Smooth muscle cell (in vitro differentiated cells): ENCODE data around the gene HPS4. TPM values are rescaled to one million over a fixed set of nuclear protein-coding genes. Genes with fewer than 3 reads are reported as not detected.

ENCODE experiments used
- DNase-seq: peaks from one replicate; lab custom pipeline; 2025; ENCODE audit not compliant: unreplicated experiment; lab: John Stamatoyannopoulos, UW
- H2AFZ ChIP-seq: fragments of 200-600 bp; sonication (generic); 2 replicates; pipeline ENCODE4 v1.6.0; 2016; ENCODE audit warnings: antibody characterized with exemption, low read depth, mild to moderate bottlenecking
- H3F3A ChIP-seq: fragments of 200-600 bp; sonication (generic); 2 replicates; pipeline ENCODE4 v1.6.0; 2017; ENCODE audit warnings: antibody characterized with exemption, low read depth
- H3K27ac ChIP-seq: fragments of 200-600 bp; sonication (generic); 2 replicates; pipeline ENCODE4 v1.5.1; 2016; ENCODE audit warnings: low read depth, mild to moderate bottlenecking
- H3K27me3 ChIP-seq: fragments of 200-600 bp; sonication (generic); 2 replicates; pipeline ENCODE4 v1.6.1; 2016; ENCODE audit warnings: low read depth, mild to moderate bottlenecking
- H3K36me3 ChIP-seq: fragments of 200-600 bp; sonication (generic); 2 replicates; pipeline ENCODE4 v1.5.1; 2016; ENCODE audit warnings: low read depth
- H3K4me1 ChIP-seq: fragments of 200-600 bp; sonication (generic); 2 replicates; pipeline ENCODE4 v1.5.1; 2016; ENCODE audit warnings: low read depth
- H3K4me2 ChIP-seq: fragments of 200-600 bp; sonication (generic); 2 replicates; pipeline ENCODE4 v1.6.0; 2016; ENCODE audit warnings: mild to moderate bottlenecking
- H3K4me3 ChIP-seq: fragments of 200-600 bp; sonication (generic); 2 replicates; pipeline ENCODE4 v1.5.1; 2016; ENCODE audit warnings: mild to moderate bottlenecking
- H3K79me2 ChIP-seq: fragments of 200-600 bp; sonication (generic); 2 replicates; pipeline ENCODE4 v1.6.0; 2016; ENCODE audit warnings: low read depth, mild to moderate bottlenecking
- H3K9ac ChIP-seq: fragments of 200-600 bp; sonication (generic); 2 replicates; pipeline ENCODE4 v1.6.0; 2016; ENCODE audit warnings: low read depth
- H3K9me3 ChIP-seq: fragments of 200-600 bp; sonication (generic); replicated peaks from 2 replicates; pipeline ENCODE4 v1.5.1; 2016; ENCODE audit warnings: low read depth
- H4K20me1 ChIP-seq: fragments of 200-600 bp; sonication (generic); 2 replicates; pipeline ENCODE4 v1.6.0; 2016; ENCODE audit warnings: low read depth
- CTCF ChIP-seq: fragments of 200-600 bp; sonication (generic); IDR thresholded peaks from 2 replicates; pipeline ENCODE4 v1.5.1; 2017; ENCODE audit warnings: borderline replicate concordance, mild to moderate bottlenecking, antibody characterized with exemption; ENCODE audit not compliant: insufficient read depth, poor library complexity, severe bottlenecking
- WGBS: methylation state at CpG from one replicate; pipeline ENCODE4 v1.1.7; 2016; ENCODE audit warnings: low lambda C conversion rate; 5-methylcytosine and 5-hydroxymethylcytosine counted together
- polyA plus RNA-seq: library from polyadenylated mRNA; unstranded; fragments of >200 nt; fragmentation: Nextera tagmentation; extraction: Ambion mirVana; gene quantifications from 2 replicates; pipeline ENCODE4 v1.2.1, GENCODE V29; 2016
- total RNA-seq: library from RNA; depleted of rRNA; stranded (reverse); fragments of >200 nt; gene quantifications from 2 replicates; pipeline ENCODE4 v1.2.3, GENCODE V29; 2014

The HPS4 gene
- total and polyA plus RNA-seq, 2 experiments from 2014 or later, result 18.2 to 46.3 TPM

- Histone ChIP-seq H2AFZ (no peak overlapping the region), H3K27ac (no peak overlapping the region), H3K9ac (no peak overlapping the region), H4K20me1 (peaks cover 11% of the 10 kb centered on the region), H3K4me1 (peaks cover 4% of the 10 kb centered on the region), H3K79me2 (peaks cover 6% of the 10 kb centered on the region), H3F3A (no peaks in the 10 kb centered on the region), H3K9me3 (no peaks in the 10 kb centered on the region), H3K27me3 (no peaks in the 10 kb centered on the region), H3K36me3 (no peaks in the 10 kb centered on the region), H3K4me3 (no peak overlapping the region), H3K4me2 (no peak overlapping the region)
- no peak for TF ChIP-seq CTCF
- no peak for DNase-seq
- 97% methylated on average over 26 of the region's 26 CpGs for WGBS
Observed at GRCh38 chr22:26457661-26458272, 25.8 kb downstream of the HPS4 start.

GRCh38 chr22:26453812-26454500 is 29.6 kb downstream of the HPS4 start:
- Histone ChIP-seq H3K79me2 (no peaks in the 10 kb centered on the region), H2AFZ (no peak overlapping the region), H3F3A (no peaks in the 10 kb centered on the region), H3K4me3 (no peak overlapping the region), H3K27me3 (no peaks in the 10 kb centered on the region), H3K4me2 (no peak overlapping the region), H4K20me1 (no peaks in the 10 kb centered on the region), H3K9me3 (no peaks in the 10 kb centered on the region), H3K9ac (no peak overlapping the region), H3K36me3 (no peaks in the 10 kb centered on the region), H3K27ac (no peak overlapping the region), H3K4me1 (no peaks in the 10 kb centered on the region)
- no peak for DNase-seq
- 95% methylated on average over 5 of the region's 5 CpGs for WGBS
- no peak for TF ChIP-seq CTCF

- no peaks in the 10 kb centered on the region for H3K36me3 ChIP-seq
- H3K9me3 ChIP-seq, result no peaks in the 10 kb centered on the region
- no peak overlapping the region for H3K4me2 ChIP-seq
- 98% methylated on average over 9 of the region's 9 CpGs for WGBS
- no peaks in the 10 kb centered on the region for H3F3A ChIP-seq
- no peak for DNase-seq
- H3K9ac ChIP-seq, result no peak overlapping the region
- H4K20me1 ChIP-seq, result no peaks in the 10 kb centered on the region
- H3K79me2 ChIP-seq, result no peaks in the 10 kb centered on the region
- no peak overlapping the region for H2AFZ ChIP-seq
- TF ChIP-seq CTCF, result no peak
- no peak overlapping the region for H3K4me3 ChIP-seq
- no peak overlapping the region for H3K27ac ChIP-seq
- no peaks in the 10 kb centered on the region for H3K27me3 ChIP-seq
- H3K4me1 ChIP-seq, result no peaks in the 10 kb centered on the region
Observed at GRCh38 chr22:26453216-26453615, 30.4 kb downstream of the HPS4 start.
